Fibroblast of lung (primary cell): ENCODE data around the gene VIPAS39. TPM values are rescaled to one million over a fixed set of nuclear protein-coding genes. Genes with fewer than 3 reads are reported as not detected.

ENCODE experiments used
- DNase-seq, 2 donors: peaks; one replicate each; pipeline versions ENCODE4 v3.0.0 to v3.0.0-alpha.2; 2010; ENCODE audit warnings: low read depth in 2 of 2
- H2AFZ ChIP-seq: 2 replicates; pipeline ENCODE4 v1.5.1; 2012; ENCODE audit warnings: low read length, control low read depth, inconsistent platforms
- H3K27ac ChIP-seq: 2 replicates; pipeline ENCODE4 v1.5.1; 2011; ENCODE audit warnings: low read length, control low read depth; ENCODE audit not compliant: insufficient read depth
- H3K27me3 ChIP-seq: 2 replicates; pipeline ENCODE4 v1.5.1; 2011; ENCODE audit warnings: mild to moderate bottlenecking, low read length; ENCODE audit not compliant: control insufficient read depth, insufficient read depth
- H3K36me3 ChIP-seq: 2 replicates; pipeline ENCODE4 v1.5.1; 2011; ENCODE audit warnings: low read length; ENCODE audit not compliant: control insufficient read depth, insufficient read depth
- H3K4me1 ChIP-seq: 2 replicates; pipeline ENCODE4 v1.5.1; 2011; ENCODE audit warnings: low read length; ENCODE audit not compliant: control insufficient read depth, insufficient read depth; ENCODE audit errors: extremely low read depth
- H3K4me2 ChIP-seq: 2 replicates; pipeline ENCODE4 v1.5.1; 2011; ENCODE audit warnings: low read length, control low read depth; ENCODE audit not compliant: insufficient read depth; ENCODE audit errors: extremely low read depth
- H3K4me3 ChIP-seq, 4 experiments: fragments of 200-600 bp in 1 of 4; sonication (generic) in 1 of 4; replicated peaks in 1 of 4; 2 replicates each; pipeline ENCODE4 v1.5.1; 2011 to 2016; ENCODE audit warnings: low read length in 4 of 4, low read depth in 3 of 4, mild to moderate bottlenecking in 3 of 4, control low read depth in 2 of 4, inconsistent platforms in 1 of 4, mixed read lengths in 1 of 4; ENCODE audit not compliant: insufficient read depth in 1 of 4; ENCODE audit errors: control extremely low read depth in 1 of 4
- H3K79me2 ChIP-seq: 2 replicates; pipeline ENCODE4 v1.5.1; 2012; ENCODE audit warnings: mild to moderate bottlenecking, low read length, inconsistent platforms; ENCODE audit not compliant: control insufficient read depth, insufficient read depth
- H3K9ac ChIP-seq: 2 replicates; pipeline ENCODE4 v1.5.1; 2011; ENCODE audit warnings: mild to moderate bottlenecking, low read length, control low read depth; ENCODE audit not compliant: insufficient read depth
- H3K9me3 ChIP-seq: 2 replicates; pipeline ENCODE4 v1.5.1; 2012; ENCODE audit warnings: low read depth, low read length; ENCODE audit not compliant: control insufficient read depth, insufficient read depth
- H4K20me1 ChIP-seq: 2 replicates; pipeline ENCODE4 v1.5.1; 2011; ENCODE audit warnings: low read length; ENCODE audit not compliant: control insufficient read depth, insufficient read depth; ENCODE audit errors: extremely low read depth
- EZH2 ChIP-seq: IDR thresholded peaks from 2 replicates; pipeline ENCODE4 v1.5.1; 2012; ENCODE audit warnings: low read length, control low read depth, mild to moderate bottlenecking; ENCODE audit errors: missing control alignments
- polyA plus RNA-seq, 2 donors: library from polyadenylated mRNA; depleted of rRNA in 1 of 2; stranded (reverse) in 1 of 2; unstranded in 1 of 2; fragments of >200 nt; gene quantifications; 2 replicates each; pipeline ENCODE4 v1.2.1, GENCODE V29; 2011 to 2012; ENCODE audit warnings: missing spikeins in 1 of 2
- total RNA-seq: library from RNA; depleted of rRNA; stranded (reverse); fragments of >200 nt; gene quantifications from 2 replicates; pipeline ENCODE4 v1.2.1, GENCODE V29; 2014
- TF ChIP-seq, protein P1 (sequence below), 2 donors: IDR thresholded peaks in 1 of 2; conservative IDR thresholded peaks in 1 of 2; 1 replicate in 1 of 2; 2 replicates in 1 of 2; pipeline ENCODE4 v1.5.1; 2011 to 2012; ENCODE audit warnings: low read length in 2 of 2, control low read depth in 1 of 2, inconsistent platforms in 1 of 2, low read depth in 1 of 2, mild to moderate bottlenecking in 1 of 2

The VIPAS39 gene
- total and polyA plus RNA-seq, 2 donors (not counting 1 experiment from before 2014, with no cell fraction given) = 28.1 to 28.2 TPM

DNA sequence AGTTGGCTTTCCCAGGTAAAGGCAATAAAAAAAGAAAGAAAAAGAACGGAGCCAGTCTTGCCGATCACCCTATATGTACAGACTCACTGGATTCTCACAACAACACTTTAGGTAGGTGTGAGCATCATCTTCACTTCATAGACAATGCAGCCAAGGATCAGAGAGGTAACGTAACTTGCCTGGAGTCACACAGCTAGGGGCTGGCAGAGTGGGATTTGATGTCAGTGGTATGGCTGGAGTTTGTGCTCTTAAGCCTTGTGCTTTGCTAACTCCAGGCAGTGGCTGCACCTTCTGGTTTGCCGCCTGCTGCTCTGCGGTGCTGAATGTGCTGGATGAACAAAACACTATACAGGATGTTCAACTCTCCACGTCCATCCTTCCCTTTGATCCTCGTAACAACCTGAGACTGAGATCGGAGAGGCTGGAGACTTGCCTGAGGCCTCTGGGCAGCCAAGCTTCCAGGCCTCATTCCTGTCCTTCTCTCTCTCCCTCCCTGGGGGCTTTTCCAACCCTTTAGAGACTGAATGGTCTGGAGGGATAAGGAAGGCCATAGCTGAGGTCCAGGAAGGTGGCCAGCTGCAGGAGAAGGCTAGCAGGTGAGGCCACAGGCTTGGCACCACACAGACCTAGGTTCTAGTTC is 33.1 kb upstream of the VIPAS39 start:
- H4K20me1 ChIP-seq = no peaks in the 10 kb centered on the region
- no peak overlapping the region for H2AFZ ChIP-seq
- H3K79me2 ChIP-seq = no peaks in the 10 kb centered on the region
- H3K27ac ChIP-seq = no peak overlapping the region
- no peak for DNase-seq
- H3K9me3 ChIP-seq = no peaks in the 10 kb centered on the region
- no peaks in the 10 kb centered on the region for H3K27me3 ChIP-seq
- H3K4me2 ChIP-seq = no peak overlapping the region
- H3K4me1 ChIP-seq = peaks cover 3% of the 10 kb centered on the region
- no peak overlapping the region for H3K4me3 ChIP-seq
- no peaks in the 10 kb centered on the region for H3K36me3 ChIP-seq
- TF ChIP-seq, protein P1, sequence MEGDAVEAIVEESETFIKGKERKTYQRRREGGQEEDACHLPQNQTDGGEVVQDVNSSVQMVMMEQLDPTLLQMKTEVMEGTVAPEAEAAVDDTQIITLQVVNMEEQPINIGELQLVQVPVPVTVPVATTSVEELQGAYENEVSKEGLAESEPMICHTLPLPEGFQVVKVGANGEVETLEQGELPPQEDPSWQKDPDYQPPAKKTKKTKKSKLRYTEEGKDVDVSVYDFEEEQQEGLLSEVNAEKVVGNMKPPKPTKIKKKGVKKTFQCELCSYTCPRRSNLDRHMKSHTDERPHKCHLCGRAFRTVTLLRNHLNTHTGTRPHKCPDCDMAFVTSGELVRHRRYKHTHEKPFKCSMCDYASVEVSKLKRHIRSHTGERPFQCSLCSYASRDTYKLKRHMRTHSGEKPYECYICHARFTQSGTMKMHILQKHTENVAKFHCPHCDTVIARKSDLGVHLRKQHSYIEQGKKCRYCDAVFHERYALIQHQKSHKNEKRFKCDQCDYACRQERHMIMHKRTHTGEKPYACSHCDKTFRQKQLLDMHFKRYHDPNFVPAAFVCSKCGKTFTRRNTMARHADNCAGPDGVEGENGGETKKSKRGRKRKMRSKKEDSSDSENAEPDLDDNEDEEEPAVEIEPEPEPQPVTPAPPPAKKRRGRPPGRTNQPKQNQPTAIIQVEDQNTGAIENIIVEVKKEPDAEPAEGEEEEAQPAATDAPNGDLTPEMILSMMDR (conservative IDR thresholded peaks at IDR 0.05 in 1 of 2, IDR thresholded peaks at IDR 0.05 in 1 of 2; ENCODE audit: low read depth in 1 of 2, low read length in 2 of 2) = no peak
- TF ChIP-seq EZH2 = no peak
- no peak overlapping the region for H3K9ac ChIP-seq

DNA sequence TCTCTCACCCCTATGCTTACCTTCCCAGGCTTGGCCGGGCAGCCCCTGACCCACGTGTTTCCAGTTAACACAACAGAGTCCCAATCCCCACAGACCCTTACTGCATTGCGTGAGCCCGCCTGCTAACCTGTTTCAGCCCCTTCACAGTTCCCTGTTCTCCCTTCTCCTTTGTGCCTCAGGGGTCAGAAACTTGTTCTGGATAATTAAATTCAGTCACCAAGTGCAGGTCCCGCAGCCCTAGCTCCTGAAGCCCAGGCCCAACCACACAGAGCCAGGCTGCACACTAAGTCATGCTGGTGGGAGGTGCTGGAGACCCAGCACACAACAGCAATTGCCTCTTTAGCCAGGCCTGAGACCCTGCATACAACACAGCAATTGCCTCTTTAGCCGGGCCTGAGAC is 31.6 kb upstream of the VIPAS39 start:
- TF ChIP-seq, protein P1 (conservative IDR thresholded peaks at IDR 0.05 in 1 of 2, IDR thresholded peaks at IDR 0.05 in 1 of 2; ENCODE audit: low read depth in 1 of 2, low read length in 2 of 2) = no peak
- no peak for TF ChIP-seq EZH2
- DNase-seq = no peak
- Histone ChIP-seq H3K9ac (no peak overlapping the region), H4K20me1 (no peaks in the 10 kb centered on the region), H3K79me2 (no peaks in the 10 kb centered on the region), H3K36me3 (no peaks in the 10 kb centered on the region), H3K9me3 (no peaks in the 10 kb centered on the region), H3K27ac (no peak overlapping the region), H2AFZ (no peak overlapping the region), H3K4me2 (no peak overlapping the region), H3K4me3 (no peak overlapping the region), H3K27me3 (no peaks in the 10 kb centered on the region), H3K4me1 (peaks cover 3% of the 10 kb centered on the region)

DNA sequence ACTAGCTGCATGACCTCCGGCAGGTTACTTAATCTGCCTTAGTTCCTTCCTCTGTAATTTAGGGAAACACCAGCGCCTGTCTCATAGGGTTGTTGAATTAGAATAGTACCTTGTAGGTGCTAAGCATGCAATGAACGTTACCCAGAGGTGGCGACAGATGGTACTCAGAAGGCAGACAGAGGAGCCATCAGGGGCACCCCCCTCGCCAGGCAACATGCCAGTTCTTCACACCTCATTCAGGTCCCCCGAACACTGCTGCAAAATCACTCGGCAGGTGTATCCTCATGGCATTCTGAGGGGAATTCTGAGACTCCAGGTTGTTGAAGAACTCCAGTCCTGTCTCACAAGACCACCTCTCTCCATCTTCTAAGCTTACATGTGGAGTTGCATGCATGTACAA is 31.2 kb upstream of the VIPAS39 start:
- H2AFZ ChIP-seq = no peak overlapping the region
- no peak overlapping the region for H3K9ac ChIP-seq
- no peak overlapping the region for H3K27ac ChIP-seq
- no peaks in the 10 kb centered on the region for H3K79me2 ChIP-seq
- H3K4me3 ChIP-seq = no peak overlapping the region
- DNase-seq = no peak
- no peaks in the 10 kb centered on the region for H4K20me1 ChIP-seq
- no peaks in the 10 kb centered on the region for H3K9me3 ChIP-seq
- H3K4me2 ChIP-seq = no peak overlapping the region
- H3K36me3 ChIP-seq = no peaks in the 10 kb centered on the region
- peaks cover 3% of the 10 kb centered on the region for H3K4me1 ChIP-seq
- H3K27me3 ChIP-seq = no peaks in the 10 kb centered on the region
- TF ChIP-seq, protein P1 (conservative IDR thresholded peaks at IDR 0.05 in 1 of 2, IDR thresholded peaks at IDR 0.05 in 1 of 2; ENCODE audit: low read depth in 1 of 2, low read length in 2 of 2) = no peak
- TF ChIP-seq EZH2 = no peak
